Gastroesophageal sphincter (tissue), 3 donors: ENCODE measurements around the gene SELENOK.

Experiments
- POLR2A ChIP-seq, 2 donors: fragments of 450-650 bp; IDR thresholded peaks; one replicate each; pipeline ENCODE4 v1.6.1; 2017; ENCODE audit warnings: antibody characterized with exemption in 2 of 2, mild to moderate bottlenecking in 2 of 2, moderate library complexity in 1 of 2
- POLR2AphosphoS5 ChIP-seq: sonication (generic); formaldehyde crosslinking; IDR thresholded peaks from one replicate; pipeline ENCODE4 v1.6.1; 2017; ENCODE audit warnings: antibody characterized with exemption
- TF ChIP-seq, protein P1 (sequence below), 4 experiments: fragments of 200-600 bp in 2 of 4; fragments of 450-650 bp in 2 of 4; sonication (generic) in 1 of 4; IDR thresholded peaks; one replicate each; pipeline ENCODE4 v1.5.1; 2017 to 2019; ENCODE audit warnings: antibody characterized with exemption in 4 of 4, mild to moderate bottlenecking in 2 of 4, moderate library complexity in 2 of 4

DNA sequence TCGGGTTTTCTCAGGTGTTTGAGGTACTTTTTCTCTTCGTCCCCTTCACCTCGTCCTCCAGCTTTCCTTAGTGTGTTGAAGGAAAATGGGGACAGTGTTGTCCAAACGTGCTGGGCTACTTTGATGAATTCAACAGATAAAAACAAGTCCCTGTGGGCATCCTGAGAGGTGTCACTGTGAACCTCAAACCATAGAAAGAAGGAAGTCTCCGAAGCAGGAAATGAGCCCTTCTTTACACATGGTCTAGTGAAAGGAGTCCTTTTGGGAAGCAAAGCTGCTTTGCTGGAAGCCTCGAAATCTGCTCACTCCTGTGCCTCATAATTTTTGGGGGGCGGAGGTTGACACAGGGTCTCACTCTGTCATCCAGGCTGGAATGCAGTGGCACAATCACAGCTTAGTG lies 34.7 kb downstream of the SELENOK start:
- TF ChIP-seq, protein P1, sequence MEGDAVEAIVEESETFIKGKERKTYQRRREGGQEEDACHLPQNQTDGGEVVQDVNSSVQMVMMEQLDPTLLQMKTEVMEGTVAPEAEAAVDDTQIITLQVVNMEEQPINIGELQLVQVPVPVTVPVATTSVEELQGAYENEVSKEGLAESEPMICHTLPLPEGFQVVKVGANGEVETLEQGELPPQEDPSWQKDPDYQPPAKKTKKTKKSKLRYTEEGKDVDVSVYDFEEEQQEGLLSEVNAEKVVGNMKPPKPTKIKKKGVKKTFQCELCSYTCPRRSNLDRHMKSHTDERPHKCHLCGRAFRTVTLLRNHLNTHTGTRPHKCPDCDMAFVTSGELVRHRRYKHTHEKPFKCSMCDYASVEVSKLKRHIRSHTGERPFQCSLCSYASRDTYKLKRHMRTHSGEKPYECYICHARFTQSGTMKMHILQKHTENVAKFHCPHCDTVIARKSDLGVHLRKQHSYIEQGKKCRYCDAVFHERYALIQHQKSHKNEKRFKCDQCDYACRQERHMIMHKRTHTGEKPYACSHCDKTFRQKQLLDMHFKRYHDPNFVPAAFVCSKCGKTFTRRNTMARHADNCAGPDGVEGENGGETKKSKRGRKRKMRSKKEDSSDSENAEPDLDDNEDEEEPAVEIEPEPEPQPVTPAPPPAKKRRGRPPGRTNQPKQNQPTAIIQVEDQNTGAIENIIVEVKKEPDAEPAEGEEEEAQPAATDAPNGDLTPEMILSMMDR (IDR thresholded peaks at IDR 0.05), result no peak
- TF ChIP-seq POLR2A (IDR thresholded peaks at IDR 0.05), result no peak
- no peak for TF ChIP-seq POLR2AphosphoS5
